Ishikawa (cell line): ENCODE results near the gene EID1.

ENCODE experiments used
- CEBPB ChIP-seq: IDR thresholded peaks from 2 replicates; pipeline ENCODE4 v1.6.1; 2012
- CREB1 ChIP-seq: IDR thresholded peaks from 2 replicates; pipeline ENCODE4 v1.6.1; 2012; ENCODE audit warnings: low read depth
- EP300 ChIP-seq: IDR thresholded peaks from 2 replicates; pipeline ENCODE4 v1.6.1; 2012; ENCODE audit warnings: borderline replicate concordance
- TCF12 ChIP-seq: IDR thresholded peaks from 2 replicates; pipeline ENCODE4 v1.6.1; 2012; ENCODE audit warnings: low read depth
- YY1 ChIP-seq: IDR thresholded peaks from 2 replicates; pipeline ENCODE4 v1.6.1; 2012; ENCODE audit warnings: low read depth
- TF ChIP-seq, protein P1 (sequence below): IDR thresholded peaks from 2 replicates; pipeline ENCODE4 v1.6.1; 2012
- TF ChIP-seq, protein P2 (sequence below): IDR thresholded peaks from 2 replicates; pipeline ENCODE4 v1.6.1; 2012; ENCODE audit warnings: low read depth, mild to moderate bottlenecking

- TF ChIP-seq CEBPB (no peak), EP300 (no peak), CREB1 (no peak), YY1 (no peak), TCF12 (no peak)
- TF ChIP-seq, protein P1, sequence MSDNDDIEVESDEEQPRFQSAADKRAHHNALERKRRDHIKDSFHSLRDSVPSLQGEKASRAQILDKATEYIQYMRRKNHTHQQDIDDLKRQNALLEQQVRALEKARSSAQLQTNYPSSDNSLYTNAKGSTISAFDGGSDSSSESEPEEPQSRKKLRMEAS, result no peak
- TF ChIP-seq, protein P2, sequence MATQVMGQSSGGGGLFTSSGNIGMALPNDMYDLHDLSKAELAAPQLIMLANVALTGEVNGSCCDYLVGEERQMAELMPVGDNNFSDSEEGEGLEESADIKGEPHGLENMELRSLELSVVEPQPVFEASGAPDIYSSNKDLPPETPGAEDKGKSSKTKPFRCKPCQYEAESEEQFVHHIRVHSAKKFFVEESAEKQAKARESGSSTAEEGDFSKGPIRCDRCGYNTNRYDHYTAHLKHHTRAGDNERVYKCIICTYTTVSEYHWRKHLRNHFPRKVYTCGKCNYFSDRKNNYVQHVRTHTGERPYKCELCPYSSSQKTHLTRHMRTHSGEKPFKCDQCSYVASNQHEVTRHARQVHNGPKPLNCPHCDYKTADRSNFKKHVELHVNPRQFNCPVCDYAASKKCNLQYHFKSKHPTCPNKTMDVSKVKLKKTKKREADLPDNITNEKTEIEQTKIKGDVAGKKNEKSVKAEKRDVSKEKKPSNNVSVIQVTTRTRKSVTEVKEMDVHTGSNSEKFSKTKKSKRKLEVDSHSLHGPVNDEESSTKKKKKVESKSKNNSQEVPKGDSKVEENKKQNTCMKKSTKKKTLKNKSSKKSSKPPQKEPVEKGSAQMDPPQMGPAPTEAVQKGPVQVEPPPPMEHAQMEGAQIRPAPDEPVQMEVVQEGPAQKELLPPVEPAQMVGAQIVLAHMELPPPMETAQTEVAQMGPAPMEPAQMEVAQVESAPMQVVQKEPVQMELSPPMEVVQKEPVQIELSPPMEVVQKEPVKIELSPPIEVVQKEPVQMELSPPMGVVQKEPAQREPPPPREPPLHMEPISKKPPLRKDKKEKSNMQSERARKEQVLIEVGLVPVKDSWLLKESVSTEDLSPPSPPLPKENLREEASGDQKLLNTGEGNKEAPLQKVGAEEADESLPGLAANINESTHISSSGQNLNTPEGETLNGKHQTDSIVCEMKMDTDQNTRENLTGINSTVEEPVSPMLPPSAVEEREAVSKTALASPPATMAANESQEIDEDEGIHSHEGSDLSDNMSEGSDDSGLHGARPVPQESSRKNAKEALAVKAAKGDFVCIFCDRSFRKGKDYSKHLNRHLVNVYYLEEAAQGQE, result no peak
Observed at GRCh38 chr15:48905216-48905615, 27.3 kb downstream of the EID1 start.
